ENCODE data around the gene MUC5B.
"Not testable (repeated sequence)": the region's sequence is repeated elsewhere in the genome, so short reads cannot be mapped to it uniquely, and the experiment has no call there.

- TF ChIP-seq CTCF (IDR thresholded peaks at IDR 0.05): peak; percentile 44
- not testable (repeated sequence) for TF ChIP-seq ZFX (IDR thresholded peaks at IDR 0.05; ENCODE audit: borderline replicate concordance)
Observed at GRCh38 chr11:1264444-1264843, 41.6 kb downstream of the MUC5B start.
